ENCODE measurements around the gene ABHD16A.

ABHD16A gene

DNA sequence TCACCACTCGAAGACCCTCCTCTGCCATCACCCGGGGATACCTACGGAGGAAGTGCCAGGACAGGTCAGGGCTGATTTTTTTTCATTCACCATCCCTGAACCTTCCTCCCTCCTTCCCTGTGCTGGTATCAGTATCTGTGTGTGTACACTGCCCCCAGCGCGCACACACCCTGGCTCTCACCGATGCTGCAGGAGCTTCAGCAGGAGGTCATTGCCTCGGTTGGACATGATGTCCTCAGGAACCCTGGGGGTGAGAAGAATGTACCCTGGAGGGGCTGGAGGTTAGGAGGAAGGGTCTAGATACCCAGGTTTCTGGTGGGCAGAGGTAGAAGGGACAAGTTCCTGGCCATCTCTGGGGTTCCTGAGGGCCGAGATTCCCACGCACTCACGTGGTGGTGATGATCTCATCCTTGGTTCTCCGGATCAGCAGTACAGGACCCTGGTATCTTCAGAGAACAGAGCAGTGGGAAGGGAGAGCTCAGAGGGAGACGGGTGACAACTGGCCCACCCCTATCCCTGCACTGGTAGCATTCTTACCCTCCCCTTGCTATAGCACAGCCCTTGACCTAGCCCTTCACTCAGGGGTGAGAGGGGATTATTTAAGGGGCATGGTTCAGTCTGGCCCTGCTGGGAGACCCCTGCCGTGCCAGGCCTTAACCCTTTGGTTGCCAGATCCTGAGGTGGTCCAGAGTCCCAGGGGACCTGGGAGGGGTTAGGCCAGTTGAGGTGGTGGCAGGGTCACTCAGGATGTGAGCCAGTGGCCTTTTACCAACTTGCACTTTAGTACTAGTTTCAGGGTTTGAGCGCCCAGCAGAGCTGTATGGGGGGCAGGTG, 15.0 kb downstream of the ABHD16A start:
- no peak for DNase-seq

- no peak for DNase-seq
Observed at GRCh38 chr6:31687321-31687720, 15.8 kb downstream of the ABHD16A start.

DNA sequence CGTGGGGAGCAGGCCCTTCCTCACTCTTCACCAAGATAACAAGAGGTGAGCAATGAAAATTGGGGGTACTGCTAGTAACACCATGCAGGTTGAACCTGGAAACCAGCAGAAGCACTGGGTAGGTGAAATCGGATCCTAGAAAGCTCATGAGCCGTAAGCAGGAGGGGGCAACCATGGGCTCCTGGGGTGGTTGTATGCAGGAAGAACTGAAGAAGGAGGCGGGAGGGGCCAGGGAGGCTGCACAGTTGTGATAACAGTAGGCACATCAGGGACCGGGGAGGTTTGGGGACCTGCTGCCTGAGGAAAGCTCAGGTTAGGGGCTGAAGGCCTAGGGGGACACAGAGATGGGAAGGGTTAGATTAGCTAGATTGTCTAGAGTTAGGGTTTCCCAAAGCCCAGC, 16.6 kb downstream of the ABHD16A start:
- DNase-seq, result no peak

GRCh38 chr6:31683591-31683990, 19.5 kb downstream of the ABHD16A start:
- DNase-seq, result no peak

DNA sequence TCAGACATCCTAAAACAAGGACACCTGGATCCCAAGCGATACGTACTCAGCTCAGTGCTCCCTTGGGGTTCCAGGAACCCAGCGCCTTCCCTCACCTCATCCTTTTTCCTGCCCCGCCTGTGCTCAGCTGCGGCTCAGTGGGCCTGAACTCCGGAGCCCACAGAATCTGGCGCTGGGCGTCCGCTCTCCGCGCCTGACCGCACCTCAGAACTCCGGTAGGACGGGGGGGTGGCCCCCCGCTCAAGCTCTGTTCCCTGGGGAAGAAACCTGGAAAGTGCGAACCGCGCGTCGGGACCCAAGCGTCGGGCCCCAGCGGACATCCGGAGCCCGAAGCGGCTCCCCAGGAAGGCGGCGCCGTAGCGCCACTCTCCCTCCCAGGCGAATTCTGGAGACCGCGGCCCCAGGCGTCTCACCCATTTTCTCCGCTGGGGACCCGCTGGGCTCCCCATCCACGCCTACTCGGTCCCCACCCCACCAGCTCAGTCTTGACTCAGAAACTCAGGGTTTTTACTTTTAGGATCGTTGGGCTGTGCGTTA, 21.9 kb downstream of the ABHD16A start:
- DNase-seq, result no peak

DNA sequence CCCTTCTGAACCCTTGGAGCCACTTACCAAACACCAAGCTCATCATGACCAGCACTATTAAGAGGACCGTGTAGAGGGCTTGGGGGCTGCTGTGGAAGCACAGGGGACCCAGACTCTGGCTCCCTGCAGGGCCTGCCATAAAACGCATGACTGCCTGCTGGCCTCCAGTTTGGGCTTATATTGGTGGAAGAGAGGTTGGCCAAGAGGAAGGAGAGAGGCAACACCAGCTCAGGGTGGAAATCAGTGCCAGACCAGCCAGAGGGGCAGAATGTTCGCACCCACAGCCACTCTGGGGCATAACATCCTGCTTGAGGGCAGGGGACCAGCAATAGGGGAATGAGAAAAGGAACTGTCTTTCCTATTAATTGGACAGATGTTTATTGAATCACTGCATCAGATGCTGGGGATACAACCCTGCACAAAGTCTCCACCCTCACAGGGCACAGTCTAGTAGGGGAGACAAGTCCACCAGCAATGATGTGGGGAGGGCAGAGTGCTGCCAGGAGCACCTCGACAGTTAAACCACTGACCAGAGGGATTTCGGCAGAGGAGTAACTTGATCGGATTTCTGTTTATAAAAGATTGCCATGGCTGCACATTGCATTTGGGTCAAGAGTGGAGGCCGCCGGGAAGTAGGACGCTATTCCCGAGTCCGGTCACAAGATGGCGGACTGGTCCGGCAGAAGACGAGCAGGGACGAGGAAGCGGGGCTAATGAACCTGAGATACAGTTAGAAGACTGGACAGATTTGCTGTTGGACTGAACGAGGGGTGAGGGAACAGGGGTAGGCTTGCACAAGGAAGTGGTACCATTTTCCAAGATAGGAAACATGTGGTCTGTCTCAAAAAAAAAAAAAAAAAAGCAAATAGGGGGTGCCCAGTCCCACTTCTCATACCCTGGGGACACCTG, 22.6 kb downstream of the ABHD16A start, which contains the start of gene LY6G5C:
LY6G5C (minus strand) TSS at position 842 of the 909 bp plus-strand sequence; CDS start at position 148, 694 bp downstream.
- DNase-seq, result peak; percentile 74

DNA sequence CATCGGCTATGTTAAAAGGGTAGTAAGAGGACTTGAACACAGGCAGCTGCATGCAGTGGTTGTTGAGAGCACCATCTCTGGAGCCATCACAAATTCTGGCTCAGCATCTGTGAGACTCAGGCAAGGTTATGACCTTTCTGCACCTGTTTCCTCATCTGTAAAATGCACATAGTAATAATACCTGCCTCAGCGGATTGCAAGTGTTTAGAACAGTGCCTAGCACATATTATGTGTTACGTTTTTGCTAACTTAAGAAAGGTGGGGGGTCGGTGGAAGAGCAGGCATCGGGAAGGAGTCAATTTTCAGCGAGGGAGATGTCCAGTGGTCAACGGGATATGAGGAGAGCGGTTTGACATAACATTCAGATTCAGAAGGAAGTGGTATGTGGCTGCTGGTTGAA, 25.2 kb downstream of the ABHD16A start:
- DNase-seq, result no peak

DNA sequence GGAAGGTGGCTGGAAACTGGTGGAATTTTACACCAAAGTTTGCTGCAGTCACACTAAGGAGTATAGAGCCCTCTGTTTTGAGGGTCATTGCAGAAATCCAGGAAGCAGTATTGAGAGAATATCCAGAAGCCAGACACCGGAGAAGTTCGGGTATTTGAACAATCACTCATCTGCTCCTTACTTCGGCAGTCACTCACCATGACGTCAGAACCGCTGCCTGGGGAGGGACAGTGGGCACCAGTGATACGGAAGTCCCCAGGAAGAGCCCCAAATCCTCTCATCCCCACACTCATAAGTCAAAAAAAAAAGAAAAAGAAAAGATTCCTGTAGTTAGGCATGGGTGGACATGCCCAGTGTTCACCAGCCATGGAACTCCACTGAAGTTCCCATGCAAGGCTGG, 26.2 kb downstream of the ABHD16A start:
- DNase-seq, result no peak

DNA sequence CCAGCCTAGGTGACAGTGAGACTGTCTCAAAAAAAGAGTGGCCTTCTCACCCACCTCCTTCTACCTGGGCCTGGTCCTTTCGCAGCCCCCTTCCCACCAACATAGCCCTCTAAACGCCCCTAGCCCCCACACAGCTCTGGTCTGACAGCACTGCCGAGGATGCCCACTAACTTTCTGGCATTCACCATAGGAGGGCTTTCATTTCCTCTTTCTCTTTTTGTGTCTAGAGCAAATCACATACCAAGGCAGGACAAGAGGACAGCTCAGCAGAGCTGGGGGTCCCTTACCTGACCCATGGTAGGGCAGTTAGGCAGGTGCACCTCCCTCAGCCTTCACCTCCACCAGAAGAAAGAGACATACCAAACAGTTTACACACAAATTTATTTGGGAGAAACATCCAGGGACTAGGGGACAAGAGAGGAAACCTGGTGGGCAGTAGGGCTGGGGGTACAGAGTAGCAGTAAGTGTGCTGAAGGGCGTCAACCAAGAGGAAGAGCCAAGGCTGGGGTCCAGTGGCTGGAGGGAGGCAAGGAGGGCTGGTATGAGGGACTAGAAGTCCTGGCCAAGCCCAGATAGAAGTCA, 26.7 kb downstream of the ABHD16A start:
- DNase-seq, result no peak

DNA sequence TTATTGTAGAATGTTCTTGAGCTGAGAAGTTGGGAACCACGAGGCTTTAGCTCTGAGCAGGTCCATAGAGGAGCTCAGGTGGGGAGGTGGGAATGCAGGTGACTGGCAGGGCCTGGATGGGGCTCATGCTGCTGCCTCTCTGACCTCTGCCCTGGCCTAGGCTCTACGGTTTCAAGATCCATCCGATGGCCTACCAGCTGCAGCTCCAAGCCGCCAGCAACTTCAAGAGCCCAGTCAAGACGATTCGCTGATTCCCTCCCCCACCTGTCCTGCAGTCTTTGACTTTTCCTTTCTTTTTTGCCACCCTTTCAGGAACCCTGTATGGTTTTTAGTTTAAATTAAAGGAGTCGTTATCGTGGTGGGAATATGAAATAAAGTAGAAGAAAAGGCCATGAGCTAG, 33.4 kb downstream of the ABHD16A start, which contains the start of gene LY6G5B:
LY6G5B (plus strand) TSS at position 301 of the 400 bp plus-strand sequence. CDS start 975 bp downstream, outside the sequence.
- DNase-seq, result no peak

GRCh38 chr6:31666337-31666965, 36.7 kb downstream of the ABHD16A start:
- DNase-seq, result no peak

DNA sequence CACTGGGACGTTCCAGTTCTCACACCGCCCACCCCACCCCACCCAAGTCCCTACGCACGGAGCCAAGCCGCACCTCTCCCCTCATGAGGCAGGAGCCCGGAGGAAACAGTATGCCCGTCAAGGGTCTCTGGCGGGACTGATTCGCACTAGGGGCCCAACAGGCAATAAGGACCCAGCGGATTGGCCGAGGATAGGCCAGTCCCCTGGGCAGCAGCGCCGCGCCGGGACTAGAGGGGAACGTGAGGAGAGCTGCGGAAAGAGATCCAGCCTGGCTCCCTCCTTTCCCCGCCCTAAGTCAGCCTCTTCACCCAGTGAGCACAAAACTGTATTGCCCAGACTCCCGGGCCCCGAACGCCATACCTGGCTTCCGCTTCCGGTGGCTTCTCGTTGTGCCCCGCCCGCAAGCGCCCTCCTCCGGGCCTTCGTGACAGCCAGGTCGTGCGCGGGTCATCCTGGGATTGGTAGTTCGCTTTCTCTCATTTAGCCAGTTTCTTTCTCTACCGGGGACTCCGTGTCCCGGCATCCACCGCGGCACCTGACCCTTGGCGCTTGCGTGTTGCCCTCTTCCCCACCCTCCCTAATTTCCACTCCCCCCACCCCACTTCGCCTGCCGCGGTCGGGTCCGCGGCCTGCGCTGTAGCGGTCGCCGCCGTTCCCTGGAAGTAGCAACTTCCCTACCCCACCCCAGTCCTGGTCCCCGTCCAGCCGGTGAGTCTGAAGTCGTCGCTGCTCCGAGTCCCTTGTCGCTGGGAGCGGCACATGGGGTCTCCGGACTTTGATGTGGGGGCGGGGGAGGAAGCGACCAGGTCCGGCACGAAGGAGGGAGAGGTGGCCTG, 37.4 kb downstream of the ABHD16A start, which contains the start of gene CSNK2B:
CSNK2B (plus strand) TSS at position 580 of the 836 bp plus-strand sequence. CDS start 752 bp downstream, outside the sequence.
- peak; percentile 89 for DNase-seq

DNA sequence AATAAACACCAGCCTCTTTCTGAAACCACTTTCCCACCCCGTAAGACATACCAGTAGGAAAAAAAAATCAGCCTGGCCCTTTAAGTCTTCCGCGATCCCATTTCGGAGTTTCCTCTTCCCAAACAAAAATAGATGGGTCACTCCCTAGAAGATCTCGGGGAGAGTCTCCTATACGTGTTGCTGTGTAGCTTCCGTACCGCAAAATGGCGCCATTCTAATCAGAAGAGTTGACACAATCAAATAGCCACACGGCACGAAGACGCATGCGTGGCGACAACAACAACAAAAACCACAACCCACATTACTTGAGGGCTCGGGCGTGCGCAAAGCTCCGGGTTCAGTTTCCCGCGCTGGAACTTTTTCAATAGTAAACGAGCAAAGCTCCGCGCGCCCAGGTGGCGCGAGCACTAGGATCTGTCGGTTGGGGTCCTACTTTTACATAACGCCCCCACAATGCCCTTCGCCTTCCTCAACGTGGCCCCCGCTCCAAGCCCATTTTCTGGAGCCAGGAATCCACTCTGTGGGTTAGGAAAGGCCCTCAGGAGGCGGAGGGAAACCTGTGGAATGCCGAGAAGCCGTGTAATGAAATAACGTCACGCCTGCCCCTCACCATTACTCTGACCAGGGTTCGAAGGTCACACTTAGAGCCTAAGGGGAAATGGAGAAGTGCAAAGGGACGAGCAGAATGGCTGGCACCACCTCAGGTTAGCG, 38.2 kb downstream of the ABHD16A start, which contains the start of gene GPANK1:
GPANK1 (minus strand) TSS at position 208 of the 711 bp plus-strand sequence. CDS start 519 bp downstream, outside the sequence.
- DNase-seq, result peak; percentile 75

- no peak for DNase-seq
Observed at GRCh38 chr6:31663961-31664789, 38.9 kb downstream of the ABHD16A start.

DNA sequence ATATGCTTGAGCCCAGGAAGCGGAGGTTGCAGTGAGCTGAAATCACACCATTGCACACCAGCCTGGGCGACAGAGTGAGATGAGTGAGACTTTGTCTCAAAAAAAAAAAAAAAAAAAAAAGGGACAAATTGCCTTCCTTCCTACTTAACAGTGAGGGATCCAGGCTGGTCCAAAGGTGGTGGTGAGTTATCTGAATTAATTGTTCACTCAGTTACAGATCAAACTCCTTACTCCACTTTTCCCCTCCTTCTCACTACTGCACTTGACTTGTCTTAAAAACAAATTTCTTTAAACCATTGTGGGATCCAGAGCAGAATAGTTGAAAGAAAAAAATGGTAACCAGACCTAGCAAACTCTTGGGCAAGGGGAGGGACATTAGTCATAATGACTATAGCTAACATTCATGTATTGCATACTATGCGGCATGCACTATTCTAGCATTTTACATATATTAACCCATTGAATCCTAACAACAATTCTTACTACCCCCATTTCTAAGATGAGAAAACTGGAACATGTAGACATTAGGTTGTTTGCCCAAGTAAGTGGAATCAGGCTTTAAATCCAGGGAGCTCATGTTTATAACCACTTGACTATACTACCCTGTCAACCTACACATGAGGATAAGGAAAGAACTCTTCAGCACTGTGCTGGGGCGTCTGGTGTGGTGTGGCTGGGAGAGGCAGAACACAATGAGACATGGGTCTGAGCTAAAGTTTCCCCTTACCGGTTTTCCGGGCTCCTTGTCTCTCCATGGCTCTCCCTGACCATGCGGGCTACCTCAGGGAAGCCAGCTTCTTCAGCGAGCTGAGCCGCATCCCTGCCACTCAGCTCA, 39.8 kb downstream of the ABHD16A start:
- DNase-seq, result no peak

DNA sequence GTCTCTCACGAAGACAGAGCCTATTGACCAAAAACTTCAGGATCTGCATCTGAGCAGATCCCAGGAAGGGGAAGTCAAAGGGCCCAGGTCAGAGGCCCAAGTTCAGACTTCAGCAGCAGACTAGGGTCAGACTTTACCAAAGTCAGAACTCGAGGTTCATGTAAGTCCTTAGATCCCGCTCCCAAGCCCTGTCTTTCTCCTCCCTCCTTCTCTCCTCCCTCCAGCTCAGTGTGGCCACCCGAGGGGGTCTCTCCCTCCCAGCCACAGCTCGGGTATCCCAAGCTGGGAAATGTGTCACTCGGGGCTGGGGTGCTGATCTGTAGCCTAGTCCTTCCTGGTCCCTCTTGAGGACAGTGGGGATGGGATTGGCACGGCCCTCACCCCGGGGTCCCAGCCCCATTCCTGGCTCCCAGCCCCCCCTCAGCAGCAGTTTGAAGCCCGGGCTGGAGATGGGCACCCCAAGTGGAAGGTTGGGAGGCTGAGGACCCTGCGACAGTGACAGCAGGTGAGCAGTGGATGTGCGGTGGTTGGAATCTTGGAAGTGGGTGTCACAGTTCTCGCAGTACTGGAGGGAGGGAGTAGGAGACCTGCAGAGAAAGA, 40.9 kb downstream of the ABHD16A start:
- DNase-seq, result no peak

DNA sequence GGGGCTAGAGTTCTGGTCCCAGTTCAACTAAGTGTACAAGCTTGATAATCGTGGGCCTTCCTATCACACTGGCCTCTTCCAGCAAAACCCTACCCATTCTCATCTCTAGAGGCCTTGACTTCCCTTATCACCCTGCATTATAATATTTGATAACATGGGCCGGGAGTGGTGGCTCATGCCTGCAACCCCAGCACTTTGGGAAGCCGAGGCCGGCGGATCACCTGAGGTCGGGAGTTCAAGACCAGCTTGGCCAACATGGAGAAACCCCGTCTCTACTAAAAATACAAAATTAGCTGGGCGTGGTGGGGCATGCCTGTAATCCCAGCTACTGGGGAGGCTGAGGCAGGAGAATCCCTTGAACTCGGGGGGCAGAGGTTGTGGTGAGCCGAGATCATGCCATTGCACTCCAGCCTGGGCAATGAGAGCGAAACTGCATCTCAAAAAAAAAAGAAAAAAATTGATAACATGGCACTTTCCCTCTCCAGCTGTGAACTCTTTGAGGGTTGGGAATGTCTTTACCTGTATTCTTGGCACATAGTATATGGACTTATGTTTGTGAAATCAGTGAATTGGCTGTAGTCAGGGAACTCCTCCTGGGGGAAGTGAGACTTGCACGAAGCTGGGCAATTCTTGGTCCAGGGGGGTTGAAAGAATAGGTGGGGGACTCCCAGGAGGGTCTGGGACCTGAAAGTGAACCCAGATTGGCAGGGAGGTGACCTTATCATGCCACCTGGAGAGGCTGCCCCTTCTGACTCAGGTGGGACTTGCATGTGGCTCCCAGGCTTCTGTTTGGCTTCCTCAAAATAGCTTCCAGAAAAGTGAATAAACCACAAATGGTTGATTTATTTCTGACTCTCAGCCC, 41.6 kb downstream of the ABHD16A start:
- DNase-seq, result no peak

Data from SHP77 treated with DMSO at 0.1 percent for 48 hours (cell line).